ENCODE data around the gene RBM23. TPM values are rescaled to one million over a fixed set of nuclear protein-coding genes. Genes with fewer than 3 reads are reported as not detected.

The RBM23 gene
- total RNA-seq, 1 experiment from 2014 or later: 105 TPM

GRCh38 chr14:22896760-22897159 is 22.2 kb downstream of the RBM23 start:
- Histone ChIP-seq H3K27ac (ENCODE audit: low read depth, low read length, poor library complexity, severe bottlenecking) (no peak overlapping the region), H3K4me1 (ENCODE audit: insufficient read depth, low read length, poor library complexity, severe bottlenecking) (no peaks in the 10 kb centered on the region), H3K9me3 (ENCODE audit: low read depth, low read length, poor library complexity, severe bottlenecking) (no peaks in the 10 kb centered on the region), H3K4me3 (ENCODE audit: low read depth, low read length, poor library complexity, severe bottlenecking) (no peak overlapping the region), H3K27me3 (replicated peaks; ENCODE audit: insufficient read depth, low read depth, low read length, poor library complexity) (no peaks in the 10 kb centered on the region), H3K36me3 (ENCODE audit: insufficient read depth, low read length, poor library complexity, severe bottlenecking) (peaks cover 22% of the 10 kb centered on the region)
- no TSS peak for BruUV-seq (replicated peaks)
- DNase-seq (ENCODE audit: low spot score): no peak
- intact Hi-C loops (cut with micrococcal nuclease; ENCODE audit: unreplicated experiment): no loop called here
- CTCF ChIA-PET: interaction anchor here (0.6 to 1.2 kb wide), 2 partner anchors 119 to 327 kb away, joined by 3 to 10 read pairs; no protein-coding TSS in a partner anchor
- POLR2A ChIA-PET (ENCODE audit: low non-redundant PET): no interaction called here
- TF ChIP-seq EZH2 (IDR thresholded peaks at IDR 0.05; ENCODE audit: borderline replicate concordance, low read depth, low read length, poor library complexity, severe bottlenecking) (no peak), CTCF (conservative IDR thresholded peaks at IDR 0.05; ENCODE audit: low read depth, low read length) (no peak)

GRCh38 chr14:22896356-22896755 is 22.6 kb downstream of the RBM23 start:
- no peak for DNase-seq (ENCODE audit: low spot score)
- ChIA-PET CTCF (interaction anchor here (0.7 to 1.2 kb wide), 2 partner anchors 13 to 326 kb away, joined by 3 read pairs; partner anchors contain the start of gene REM2), POLR2A (ENCODE audit: low non-redundant PET) (no interaction called here)
- Histone ChIP-seq H3K27me3 (replicated peaks; ENCODE audit: insufficient read depth, low read depth, low read length, poor library complexity) (no peaks in the 10 kb centered on the region), H3K27ac (ENCODE audit: low read depth, low read length, poor library complexity, severe bottlenecking) (no peak overlapping the region), H3K4me3 (ENCODE audit: low read depth, low read length, poor library complexity, severe bottlenecking) (no peak overlapping the region), H3K9me3 (ENCODE audit: low read depth, low read length, poor library complexity, severe bottlenecking) (no peaks in the 10 kb centered on the region), H3K36me3 (ENCODE audit: insufficient read depth, low read length, poor library complexity, severe bottlenecking) (peaks cover 18% of the 10 kb centered on the region), H3K4me1 (ENCODE audit: insufficient read depth, low read length, poor library complexity, severe bottlenecking) (no peaks in the 10 kb centered on the region)
- intact Hi-C loops (cut with micrococcal nuclease; ENCODE audit: unreplicated experiment): no loop called here
- BruUV-seq (replicated peaks): no TSS peak
- no peak for TF ChIP-seq EZH2 (IDR thresholded peaks at IDR 0.05; ENCODE audit: borderline replicate concordance, low read depth, low read length, poor library complexity, severe bottlenecking)
- TF ChIP-seq CTCF (conservative IDR thresholded peaks at IDR 0.05; ENCODE audit: low read depth, low read length): no peak

GRCh38 chr14:22895402-22895801 is 23.5 kb downstream of the RBM23 start:
- Histone ChIP-seq H3K36me3 (ENCODE audit: insufficient read depth, low read length, poor library complexity, severe bottlenecking) (peaks cover 8% of the 10 kb centered on the region), H3K9me3 (ENCODE audit: low read depth, low read length, poor library complexity, severe bottlenecking) (no peaks in the 10 kb centered on the region), H3K27me3 (replicated peaks; ENCODE audit: insufficient read depth, low read depth, low read length, poor library complexity) (no peaks in the 10 kb centered on the region), H3K27ac (ENCODE audit: low read depth, low read length, poor library complexity, severe bottlenecking) (no peak overlapping the region), H3K4me3 (ENCODE audit: low read depth, low read length, poor library complexity, severe bottlenecking) (no peak overlapping the region), H3K4me1 (ENCODE audit: insufficient read depth, low read length, poor library complexity, severe bottlenecking) (no peaks in the 10 kb centered on the region)
- ChIA-PET CTCF (interaction anchor here (1.2 kb wide), 1 partner anchor 325 kb away, joined by 3 read pairs; no protein-coding TSS in a partner anchor), POLR2A (ENCODE audit: low non-redundant PET) (no interaction called here)
- no TSS peak for BruUV-seq (replicated peaks)
- no peak for TF ChIP-seq CTCF (conservative IDR thresholded peaks at IDR 0.05; ENCODE audit: low read depth, low read length)
- no peak for TF ChIP-seq EZH2 (IDR thresholded peaks at IDR 0.05; ENCODE audit: borderline replicate concordance, low read depth, low read length, poor library complexity, severe bottlenecking)
- no peak for DNase-seq (ENCODE audit: low spot score)
- intact Hi-C loops (cut with micrococcal nuclease; ENCODE audit: unreplicated experiment): no loop called here
